Smooth muscle cell of the brain vasculature (primary cell): ENCODE measurements around the gene CHAD.
"Not testable (repeated sequence)": the region's sequence is repeated elsewhere in the genome, so short reads cannot be mapped to it uniquely, and the experiment has no call there.

Source experiments
- DNase-seq: peaks from one replicate; pipeline ENCODE4 v3.0.0-alpha.2; 2012; ENCODE audit warnings: low read depth, low spot score

The CHAD gene

DNA sequence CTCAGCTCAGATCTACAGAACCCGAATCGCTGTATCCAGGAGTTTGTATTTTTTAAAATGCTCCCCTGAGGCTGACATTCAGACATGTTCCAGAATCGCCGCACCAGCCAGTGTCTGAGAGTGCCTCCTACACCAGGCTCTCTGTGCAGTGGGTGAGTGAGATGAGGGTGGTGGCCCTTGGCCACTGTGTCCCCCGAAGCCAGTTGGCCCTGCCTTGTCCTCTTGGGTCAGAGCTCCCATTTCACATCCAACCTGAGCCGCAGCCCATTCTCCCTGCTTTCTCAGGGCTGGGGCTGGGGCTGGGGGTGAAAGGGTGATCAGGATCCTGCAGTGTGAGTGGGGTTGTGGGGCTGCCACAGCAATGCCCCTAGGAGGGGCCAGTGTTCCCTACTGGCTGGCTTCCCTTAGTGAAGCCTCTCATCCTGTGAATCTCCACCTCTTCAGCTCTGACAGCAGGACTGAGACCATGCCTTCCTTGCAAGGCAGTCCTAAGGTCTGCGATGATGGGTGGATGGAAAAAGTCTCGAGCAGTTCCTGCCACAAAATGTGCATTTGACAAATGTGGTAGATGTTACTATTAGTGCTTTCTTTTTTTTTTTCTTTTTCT lies 26.6 kb upstream of the CHAD start:
- no peak for DNase-seq

DNA sequence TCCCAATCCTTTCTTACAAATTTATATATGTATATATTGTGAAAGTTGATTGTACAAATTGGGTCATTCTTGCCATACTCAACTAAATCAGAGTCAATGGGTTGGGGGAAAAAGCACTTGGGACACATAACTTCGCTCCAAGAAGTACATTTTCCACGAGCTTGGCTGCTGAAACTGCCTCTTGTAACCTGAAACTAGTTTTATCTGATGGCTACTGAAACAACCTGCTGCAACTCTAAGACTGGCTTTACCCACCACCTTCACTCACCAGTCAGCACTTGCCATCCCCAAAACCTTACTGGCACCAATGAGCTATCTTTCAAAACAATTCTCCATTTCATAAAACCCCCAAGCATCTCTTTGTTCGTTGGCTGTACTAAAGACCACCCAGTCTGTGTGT lies 25.1 kb upstream of the CHAD start:
- DNase-seq = no peak

DNA sequence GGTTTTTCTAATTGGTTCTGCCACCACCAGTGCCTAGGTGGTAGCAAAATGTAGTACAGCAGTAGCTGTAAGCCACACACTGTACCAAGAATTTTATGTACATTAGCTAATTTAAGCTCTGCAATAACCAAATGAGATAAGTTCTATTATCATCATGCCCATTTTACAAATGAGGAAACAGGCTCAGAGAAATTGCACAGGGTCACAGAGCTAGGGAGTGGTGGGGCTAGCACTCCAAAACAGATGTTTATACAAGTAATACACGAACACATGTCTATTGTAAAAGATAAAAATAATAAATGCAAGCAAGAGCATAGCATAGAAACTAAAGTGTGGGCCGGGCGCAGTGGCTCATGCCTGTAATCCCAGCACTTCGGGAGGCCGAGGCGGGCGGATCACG lies 23.5 kb upstream of the CHAD start:
- DNase-seq = no peak

- no peak for DNase-seq
These were observed 22.8 kb upstream of the CHAD start for GRCh38 chr17:50491505-50491904.

DNA sequence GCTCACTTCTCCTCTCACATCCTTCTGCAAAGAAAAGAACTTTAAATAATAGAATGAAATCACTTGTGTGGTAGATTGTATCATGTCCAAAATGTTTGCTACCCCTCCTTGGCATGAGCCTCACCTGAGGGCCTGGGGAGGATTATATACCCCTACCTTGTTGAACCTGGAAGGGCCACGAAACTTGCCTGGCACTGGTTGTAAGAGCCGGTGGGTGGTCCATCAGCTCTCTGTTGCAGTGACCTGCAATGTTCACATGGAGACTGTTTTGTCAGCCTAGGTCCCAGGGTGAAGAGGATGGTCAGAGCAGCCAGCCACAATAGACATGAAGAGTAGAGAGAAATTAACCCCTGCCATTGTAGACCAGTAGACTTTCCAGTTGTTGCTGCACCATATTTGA lies 20.2 kb upstream of the CHAD start:
- no peak for DNase-seq

DNA sequence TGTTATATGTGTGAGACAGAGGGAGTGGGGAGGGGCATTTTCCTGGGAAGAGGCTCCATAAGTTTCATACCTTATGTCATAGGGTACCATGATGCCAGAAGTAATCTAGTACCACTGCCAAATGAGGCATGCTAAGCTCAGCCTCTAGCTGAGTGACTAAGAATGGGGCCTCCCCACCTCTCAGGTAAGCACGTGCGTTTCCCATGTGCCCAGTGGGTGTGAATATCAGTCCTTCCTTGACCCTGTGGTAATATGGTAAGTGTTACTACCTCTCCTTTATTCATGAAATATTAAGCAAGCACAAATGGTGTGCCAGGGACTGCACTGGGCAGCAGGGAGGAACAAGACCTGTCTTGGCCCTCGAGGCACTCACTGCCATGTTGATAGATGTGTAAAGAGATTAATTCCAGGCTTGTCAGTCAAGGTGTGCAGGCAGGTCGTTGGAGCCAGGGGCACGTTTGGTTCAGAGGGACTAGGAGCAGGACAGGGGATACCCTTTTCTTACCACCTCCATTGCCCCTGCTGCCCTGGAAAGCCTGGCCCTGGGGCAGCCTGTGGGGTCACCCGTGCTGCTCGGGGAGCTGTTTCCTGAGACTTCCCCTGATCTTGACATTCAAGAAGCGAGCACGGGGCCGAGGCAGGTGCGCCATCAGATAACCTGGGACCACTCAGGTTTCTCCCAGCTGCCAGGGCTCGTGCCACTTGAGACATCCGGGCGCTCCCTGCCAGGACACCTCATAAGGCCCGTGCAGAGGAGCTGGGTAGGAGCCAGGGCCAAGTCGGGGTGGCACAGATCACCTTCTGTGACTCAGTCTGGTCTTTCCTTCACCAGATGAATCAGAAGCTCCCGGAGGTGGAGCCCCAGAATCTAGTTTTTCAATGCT lies 18.8 kb upstream of the CHAD start:
- DNase-seq = no peak

DNA sequence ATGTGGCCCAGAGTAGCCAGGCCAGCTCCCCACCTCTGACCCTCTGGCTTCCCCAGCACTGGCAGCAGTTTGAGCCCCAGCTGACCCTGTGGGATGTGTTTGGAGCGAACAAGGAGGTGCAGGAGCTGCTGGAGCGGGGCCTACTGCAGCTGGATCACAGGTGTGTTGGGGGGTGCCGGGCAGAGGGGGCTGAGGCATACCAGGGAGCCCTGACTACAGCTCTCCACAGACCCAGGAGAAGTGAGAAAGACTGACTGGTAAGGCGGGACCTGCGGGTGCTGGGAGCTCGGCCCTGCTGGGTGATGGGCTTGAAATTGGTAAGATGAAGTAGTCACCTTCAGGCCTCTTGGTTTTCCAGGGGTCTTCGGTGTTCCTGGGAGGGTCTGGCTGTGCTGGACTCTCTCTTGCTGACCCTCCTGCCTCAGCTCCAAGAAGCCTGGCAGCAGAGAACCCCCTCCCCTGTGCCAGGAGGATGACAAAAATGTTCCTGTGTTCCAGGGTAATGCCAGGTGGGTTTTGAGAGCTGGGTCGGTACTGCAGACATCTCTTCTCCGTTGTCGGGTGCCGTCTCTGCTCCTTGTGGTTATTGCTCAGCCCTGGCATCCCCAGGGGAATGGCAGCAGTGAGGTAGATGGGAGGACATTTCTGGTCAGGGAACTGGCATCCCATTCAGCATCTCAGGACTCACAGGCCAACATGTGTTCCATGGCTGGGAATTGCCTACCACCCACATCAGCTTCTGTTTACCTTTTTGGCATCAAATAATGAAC lies 15.9 kb upstream of the CHAD start:
- no peak for DNase-seq

- no peak for DNase-seq
These were observed 14.6 kb upstream of the CHAD start for GRCh38 chr17:50483266-50483665.

- peak; percentile 84 for DNase-seq
These were observed 13.8 kb upstream of the CHAD start for GRCh38 chr17:50482516-50482915.

DNA sequence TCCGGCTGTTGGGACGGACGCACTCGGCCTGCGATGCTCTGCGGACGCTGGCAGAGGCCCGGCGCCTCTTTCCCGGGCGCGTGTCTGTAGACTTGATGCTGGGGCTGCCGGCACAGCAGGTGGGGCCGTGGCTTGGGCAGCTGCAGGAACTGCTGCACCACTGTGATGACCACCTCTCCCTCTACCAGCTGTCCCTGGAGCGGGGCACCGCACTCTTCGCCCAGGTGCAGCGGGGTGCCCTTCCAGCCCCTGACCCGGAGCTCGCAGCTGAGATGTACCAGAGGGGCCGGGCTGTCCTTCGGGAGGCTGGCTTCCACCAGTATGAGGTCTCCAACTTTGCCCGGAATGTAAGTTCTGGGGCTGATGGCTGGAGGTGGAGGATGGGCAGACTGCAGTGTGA lies 13.4 kb upstream of the CHAD start:
- no peak for DNase-seq

DNA sequence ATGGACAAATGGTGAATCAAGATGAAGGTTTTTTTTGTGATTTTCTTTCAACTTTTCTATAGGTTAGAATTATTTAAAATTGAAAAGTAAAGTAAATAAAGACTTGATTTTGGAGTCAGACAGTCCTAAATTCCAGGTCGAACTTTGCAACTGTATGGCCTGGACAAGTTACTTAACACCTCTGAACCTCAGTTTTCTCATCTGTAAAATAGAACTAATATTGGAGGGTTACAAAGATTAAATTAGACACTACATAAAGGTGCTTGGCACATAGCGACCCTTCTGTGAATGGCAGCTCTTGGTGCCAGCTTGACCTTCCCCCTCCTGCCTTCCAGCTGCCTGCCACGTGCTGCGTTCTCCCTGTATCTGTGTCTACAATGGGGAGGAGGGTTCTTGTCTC lies 13.0 kb upstream of the CHAD start:
- no peak for DNase-seq

DNA sequence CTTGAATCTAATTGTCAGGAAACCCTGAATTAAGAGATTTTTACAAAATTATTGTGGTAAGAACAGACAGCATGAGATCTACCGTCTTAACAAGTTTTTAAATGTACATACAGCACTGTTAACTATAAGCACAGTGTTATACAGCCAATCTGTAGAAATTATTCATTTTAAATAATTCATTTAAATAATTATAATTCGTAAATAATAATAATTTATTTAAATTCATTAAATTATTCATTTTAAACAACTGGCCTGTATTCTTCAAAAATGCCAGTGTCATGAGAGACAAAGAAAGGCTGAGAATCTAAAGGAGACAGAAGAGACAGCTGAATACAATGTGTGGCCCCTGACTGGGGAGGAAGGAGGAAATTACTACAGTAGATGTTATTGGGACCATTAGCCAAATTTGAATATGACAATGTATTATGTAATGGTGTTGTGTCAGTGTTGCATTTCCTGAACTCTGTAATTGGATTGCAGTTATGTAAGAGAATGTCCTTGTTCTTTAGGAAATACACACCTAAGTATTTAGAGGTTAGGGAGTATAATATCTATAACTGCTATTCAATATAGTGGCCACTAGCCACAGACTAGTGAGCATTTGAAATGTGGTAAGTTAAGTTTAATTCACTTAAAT lies 12.3 kb upstream of the CHAD start:
- no peak for DNase-seq

DNA sequence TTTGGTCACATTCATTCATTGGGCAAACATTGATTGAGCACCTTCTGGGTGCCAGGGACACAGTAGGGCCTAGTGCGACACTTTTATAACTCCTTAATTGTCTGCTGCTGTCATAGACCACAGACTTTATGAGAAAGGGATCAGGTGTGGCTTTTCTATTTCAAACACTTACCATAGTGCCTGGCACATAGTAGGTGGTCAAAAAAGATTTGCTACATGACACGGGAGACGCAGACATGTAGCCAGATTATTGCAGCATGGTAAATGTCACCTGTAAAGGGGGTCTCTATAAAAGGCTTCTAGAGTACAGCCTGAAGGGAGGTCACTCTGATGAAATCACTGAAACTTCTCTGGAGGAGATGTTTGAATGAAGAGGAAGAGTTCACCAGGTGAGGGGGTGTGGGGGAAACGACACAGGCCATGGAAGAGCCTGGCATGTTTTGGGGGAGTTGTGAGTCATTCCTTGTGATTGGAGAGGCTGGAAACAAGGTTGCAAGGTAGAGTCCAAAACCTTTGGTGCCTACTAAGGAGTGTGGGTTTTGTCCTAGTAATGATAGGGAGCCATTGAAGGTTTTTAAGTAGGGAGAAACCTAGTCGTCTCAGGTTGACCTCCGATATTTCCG lies 11.6 kb upstream of the CHAD start:
- DNase-seq = no peak

- DNase-seq = no peak
These were observed 11.0 kb upstream of the CHAD start for GRCh38 chr17:50479522-50480141.

- peak; percentile 29 for DNase-seq
These were observed 10.0 kb upstream of the CHAD start, which contains the start of gene RSAD1 for GRCh38 chr17:50478391-50479381. TSS of gene RSAD1 (plus strand) at chr17:50478860. CDS start at chr17:50478885, 25 bp downstream.

DNA sequence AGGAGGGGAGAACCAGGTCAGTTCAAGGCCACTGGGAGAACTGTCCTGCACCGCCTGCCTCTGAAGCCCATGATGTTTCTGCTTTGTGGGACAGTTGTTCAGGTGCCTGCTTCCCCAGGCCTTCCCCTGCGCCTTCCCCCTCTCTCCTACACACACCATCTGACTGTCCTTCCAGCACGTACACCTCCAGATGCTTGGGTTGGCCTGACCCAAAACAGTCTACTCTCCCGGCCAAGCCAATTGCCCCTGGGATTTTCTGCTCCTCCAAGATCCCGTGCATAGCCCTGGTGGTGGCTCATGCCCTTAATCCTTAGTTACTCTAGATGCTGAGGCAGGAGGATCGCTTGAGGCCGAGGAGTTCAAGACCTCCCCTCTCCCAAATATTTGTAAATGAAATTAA lies 9.3 kb upstream of the CHAD start:
- no peak for DNase-seq

- DNase-seq = no peak
These were observed 8.1 kb upstream of the CHAD start for GRCh38 chr17:50476545-50477315.

DNA sequence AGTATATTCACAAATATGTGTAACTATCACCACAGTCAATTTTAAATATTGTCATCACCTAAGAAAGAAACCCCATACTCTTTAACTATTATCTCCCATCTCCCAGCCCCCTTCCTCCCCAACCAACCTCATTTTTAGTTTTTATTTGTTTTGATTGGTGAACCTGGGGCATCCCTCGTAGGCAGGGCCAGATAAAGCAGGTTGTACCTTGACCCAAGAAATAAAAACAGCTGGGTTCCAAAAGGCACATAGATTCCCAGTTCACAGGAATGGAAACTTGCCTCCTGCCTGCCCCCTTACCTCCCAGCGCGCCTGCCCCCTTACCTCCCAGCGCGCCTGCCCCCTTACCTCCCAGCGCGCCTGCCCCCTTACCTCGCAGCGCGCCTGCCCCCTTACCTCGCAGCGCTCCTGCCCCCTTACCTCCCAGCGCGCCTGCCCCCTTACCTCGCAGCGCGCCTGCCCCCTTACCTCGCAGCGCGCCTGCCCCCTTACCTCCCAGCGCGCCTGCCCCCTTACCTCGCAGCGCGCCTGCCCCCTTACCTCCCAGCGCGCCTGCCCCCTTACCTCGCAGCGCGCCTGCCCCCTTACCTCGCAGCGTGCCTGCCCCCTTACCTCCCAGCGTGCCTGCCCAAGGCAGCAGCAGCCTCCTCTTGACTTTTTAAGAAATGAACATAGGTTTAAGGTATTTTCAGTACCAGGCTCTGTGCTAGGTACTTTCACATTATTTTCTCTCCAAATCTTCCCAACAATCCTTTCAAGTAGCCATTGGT lies 7.3 kb upstream of the CHAD start:
- DNase-seq = not testable (repeated sequence)
